ENCODE measurements around the gene CAMK4.
"Not testable (repeated sequence)": the region's sequence is repeated elsewhere in the genome, so short reads cannot be mapped to it uniquely, and the experiment has no call there.

Gene CAMK4

GRCh38 chr5:111386832-111387162 is 162.6 kb downstream of the CAMK4 start:
- no peak for DNase-seq

GRCh38 chr5:111387361-111387760 is 163.2 kb downstream of the CAMK4 start:
- no peak for DNase-seq

GRCh38 chr5:111389390-111390082 is 165.4 kb downstream of the CAMK4 start:
- DNase-seq = no peak

- DNase-seq = no peak
Measured at GRCh38 chr5:111392181-111392580, 168.0 kb downstream of the CAMK4 start.

GRCh38 chr5:111394586-111394985 is 170.4 kb downstream of the CAMK4 start:
- no peak for DNase-seq

- DNase-seq = no peak
Measured at GRCh38 chr5:111398013-111398412, 173.8 kb downstream of the CAMK4 start.

- DNase-seq = no peak
Measured at GRCh38 chr5:111399113-111399512, 174.9 kb downstream of the CAMK4 start.

GRCh38 chr5:111401906-111402305 is 177.7 kb downstream of the CAMK4 start:
- DNase-seq = no peak

- DNase-seq = no peak
Measured at GRCh38 chr5:111404270-111404769, 180.1 kb downstream of the CAMK4 start.

- no peak for DNase-seq
Measured at GRCh38 chr5:111407562-111407961, 183.4 kb downstream of the CAMK4 start.

GRCh38 chr5:111408817-111409216 is 184.6 kb downstream of the CAMK4 start:
- DNase-seq = no peak

GRCh38 chr5:111409266-111409665 is 185.1 kb downstream of the CAMK4 start:
- not testable (repeated sequence) for DNase-seq

- DNase-seq = not testable (repeated sequence)
Measured at GRCh38 chr5:111410067-111410466, 185.9 kb downstream of the CAMK4 start.

GRCh38 chr5:111411301-111411700 is 187.1 kb downstream of the CAMK4 start:
- DNase-seq = no peak

- DNase-seq = no peak
Measured at GRCh38 chr5:111412593-111412992, 188.4 kb downstream of the CAMK4 start.

GRCh38 chr5:111415053-111415452 is 190.9 kb downstream of the CAMK4 start:
- DNase-seq = no peak

- DNase-seq = no peak
Measured at GRCh38 chr5:111422245-111422644, 198.1 kb downstream of the CAMK4 start.

- no peak for DNase-seq
Measured at GRCh38 chr5:111422747-111423720, 198.8 kb downstream of the CAMK4 start.

- DNase-seq = no peak
Measured at GRCh38 chr5:111425205-111425604, 201.0 kb downstream of the CAMK4 start.

- DNase-seq = no peak
Measured at GRCh38 chr5:111427762-111428161, 203.6 kb downstream of the CAMK4 start.

- no peak for DNase-seq
Measured at GRCh38 chr5:111432883-111433536, 208.8 kb downstream of the CAMK4 start.

- no peak for DNase-seq
Measured at GRCh38 chr5:111434800-111435199, 210.6 kb downstream of the CAMK4 start.

- DNase-seq = no peak
Measured at GRCh38 chr5:111439473-111440075, 215.4 kb downstream of the CAMK4 start.
